Heart right ventricle (tissue), 16 donors: Measurements from ENCODE around the gene PROM2. TPM values are rescaled to one million over a fixed set of nuclear protein-coding genes. Genes with fewer than 3 reads are reported as not detected.

Experiments used
- ATAC-seq, 8 donors: fragments of 200-7000 bp; cut with Tn5 transposase; one replicate each; pipeline ENCODE4 v1.9.1; 2020; ENCODE audit warnings: mild to moderate bottlenecking in 8 of 8, moderate library complexity in 8 of 8, moderate number of reproducible peaks in 1 of 8
- DNase-seq, 2 donors: peaks; one replicate each; pipeline ENCODE4 v3.0.0-alpha.2; 2020
- H3K27ac ChIP-seq, 10 donors: fragments of 200-600 bp; sonication (generic) in 2 of 10; one replicate each; pipeline versions ENCODE4 v1.5.0 to v1.8.0; 2020 to 2022; ENCODE audit warnings: mild to moderate bottlenecking in 3 of 10
- H3K27me3 ChIP-seq, 7 donors: fragments of 200-600 bp; one replicate each; pipeline ENCODE4 v1.8.0; 2021 to 2022; ENCODE audit warnings: mild to moderate bottlenecking in 2 of 7
- H3K36me3 ChIP-seq, 9 donors: fragments of 200-600 bp; sonication (generic) in 1 of 9; one replicate each; pipeline versions ENCODE4 v1.5.0 to v1.8.0; 2020 to 2022; ENCODE audit warnings: mild to moderate bottlenecking in 2 of 9
- H3K4me1 ChIP-seq, 9 donors: fragments of 200-600 bp; sonication (generic) in 1 of 9; one replicate each; pipeline versions ENCODE4 v1.5.0 to v1.8.0; 2020 to 2022; ENCODE audit warnings: mild to moderate bottlenecking in 4 of 9
- H3K4me3 ChIP-seq, 10 donors: fragments of 200-600 bp; sonication (generic) in 2 of 10; one replicate each; pipeline versions ENCODE4 v1.5.0 to v1.8.0; 2020 to 2022; ENCODE audit warnings: mild to moderate bottlenecking in 7 of 10, moderate library complexity in 2 of 10
- H3K9me3 ChIP-seq, 11 donors: fragments of 200-600 bp in 10 of 11; sonication (generic) in 2 of 11; one replicate each; pipeline versions ENCODE4 v1.5.0 to v1.8.0; 2013 to 2022; ENCODE audit warnings: mild to moderate bottlenecking in 2 of 11, control low read depth in 1 of 11, moderate library complexity in 1 of 11
- WGBS, 2 donors: extraction: QIAGEN DNeasy Blood & Tissue Kit; methylation state at CpG; one replicate each; pipeline ENCODE4 v1.1.7; 2013; ENCODE audit warnings: inconsistent platforms in 1 of 2; 5-methylcytosine and 5-hydroxymethylcytosine counted together
- intact Hi-C, 10 donors: fragments of 100-400 bp; cut with DNase I; formaldehyde crosslinking; loops; one replicate each; pipeline versions ENCODE4 v1.11.1 to v1.14.2; 2022
- polyA plus RNA-seq, 2 donors: library from polyadenylated mRNA; stranded (reverse); fragments of 200-250 nt; gene quantifications; one replicate each; pipeline ENCODE4 v1.2.3, GENCODE V29; 2013
- total RNA-seq, 10 donors: library from RNA; stranded (reverse); fragmentation: NEBNext Ultra II Directional in 3 of 10; extraction: Animal tissue kit (Norgen Biotek cat#: 25700) in 3 of 10; gene quantifications; one replicate each; pipeline versions ENCODE4 v1.2.1 to v1.2.4, GENCODE V29; 2021 to 2023
- TF ChIP-seq, protein P1 (sequence below), 9 donors: fragments of 200-600 bp; sonication (generic) in 2 of 9; IDR thresholded peaks; one replicate each; pipeline versions ENCODE4 v1.5.0 to v1.8.0; 2021 to 2022; ENCODE audit warnings: antibody characterized with exemption in 9 of 9, mild to moderate bottlenecking in 5 of 9, moderate library complexity in 1 of 9
- donor health status: Arrhythmogenic right ventricular cardiomyopathy.
- donor health status: ischemic (EF 13 %, LVEDD 7.1; RV severe dilation, severe dysfunction).
- donor health status: healthy with polysubstance abuse.
- donor health status: DM: no; HTN: yes; CAD: no.
- donor health status: DM: no; HTN: no; CAD: no.
- donor health status: ischemic (EF 25% LVEDD 6.9; RV normal size, moderate dysfunction).
- donor health status: ischemic (EF 25% LVEDD 5.7; RV mildly dilated, moderate dysfunction).
- donor health status: healthy.
- donor health status: DM: yes; HTN: yes; CAD: no.
- donor health status: Ischemic cardiomyopathy.
- donor health status: ischemic (EF 35%, LVEDD 5.7; RV mildly dilated, moderate dysfunction).
- donor health status: nonischemic (EF 11% LVEDD 7.7; RV severe dilation, severe dysfunction).
- donor health status: DM: yes; HTN: yes; CAD: no.
- donor health status: PGD.
- donor health status: ischemic (EF 29% LVEDD 5.4; RV normal size, mild dysfunction).
- donor health status: nonischemic (EF 23%, LVEDD 6.1; RV moderate dilation, normal function).

Gene PROM2
- total and polyA plus RNA-seq, 12 donors, result 0.32 to 3.4 (median 0.94) TPM

- Histone ChIP-seq H3K9me3 (peaks cover 0 to 5% (median 0%) of the 10 kb centered on the region in 11 donors), H3K4me1 (no peaks in the 10 kb centered on the region), H3K27me3 (peaks cover 0 to 44% (median 23%) of the 10 kb centered on the region in 7 donors), H3K27ac (no peak within 1 kb of the TSS), H3K4me3 (peak within 1 kb of the TSS in 2 of 10 donors; percentile 11 to 27), H3K36me3 (no peaks in the 10 kb centered on the region)
- peak in 1 of 8 donors; percentile 17 for ATAC-seq
- TF ChIP-seq, protein P1, sequence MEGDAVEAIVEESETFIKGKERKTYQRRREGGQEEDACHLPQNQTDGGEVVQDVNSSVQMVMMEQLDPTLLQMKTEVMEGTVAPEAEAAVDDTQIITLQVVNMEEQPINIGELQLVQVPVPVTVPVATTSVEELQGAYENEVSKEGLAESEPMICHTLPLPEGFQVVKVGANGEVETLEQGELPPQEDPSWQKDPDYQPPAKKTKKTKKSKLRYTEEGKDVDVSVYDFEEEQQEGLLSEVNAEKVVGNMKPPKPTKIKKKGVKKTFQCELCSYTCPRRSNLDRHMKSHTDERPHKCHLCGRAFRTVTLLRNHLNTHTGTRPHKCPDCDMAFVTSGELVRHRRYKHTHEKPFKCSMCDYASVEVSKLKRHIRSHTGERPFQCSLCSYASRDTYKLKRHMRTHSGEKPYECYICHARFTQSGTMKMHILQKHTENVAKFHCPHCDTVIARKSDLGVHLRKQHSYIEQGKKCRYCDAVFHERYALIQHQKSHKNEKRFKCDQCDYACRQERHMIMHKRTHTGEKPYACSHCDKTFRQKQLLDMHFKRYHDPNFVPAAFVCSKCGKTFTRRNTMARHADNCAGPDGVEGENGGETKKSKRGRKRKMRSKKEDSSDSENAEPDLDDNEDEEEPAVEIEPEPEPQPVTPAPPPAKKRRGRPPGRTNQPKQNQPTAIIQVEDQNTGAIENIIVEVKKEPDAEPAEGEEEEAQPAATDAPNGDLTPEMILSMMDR (IDR thresholded peaks at IDR 0.05), result no peak
- DNase-seq, result no peak
- WGBS, 2 donors, result 3 to 4% methylated on average over 13 of the region's 13 CpGs
- intact Hi-C loops, result no loop called here
Observed at GRCh38 chr2:95296880-95297487, 22.7 kb downstream of the PROM2 start, which contains the start of gene KCNIP3. Gene KCNIP3 (plus strand): TSS chr2:95297347. CDS start chr2:95297439, 92 bp downstream.

GRCh38 chr2:95297639-95298395, 23.6 kb downstream of the PROM2 start:
- Histone ChIP-seq H3K4me1 (no peaks in the 10 kb centered on the region), H3K4me3 (peak overlapping the region in 2 of 10 donors; percentile 11 to 27), H3K9me3 (no peaks in the 10 kb centered on the region), H3K27me3 (peaks cover 0 to 53% (median 26%) of the 10 kb centered on the region in 7 donors), H3K36me3 (no peaks in the 10 kb centered on the region), H3K27ac (no peak overlapping the region)
- WGBS, 2 donors, result 47 to 48% methylated on average over 11 of the region's 11 CpGs
- TF ChIP-seq, protein P1 (IDR thresholded peaks at IDR 0.05), result no peak
- no peak for ATAC-seq
- DNase-seq, result no peak
- intact Hi-C loops, result no loop called here

GRCh38 chr2:95298486-95299111, 24.4 kb downstream of the PROM2 start:
- intact Hi-C loops, result no loop called here
- no peaks in the 10 kb centered on the region for H3K9me3 ChIP-seq
- 85% methylated on average over 9 of the region's 9 CpGs for WGBS, 2 donors
- ATAC-seq (no peak), DNase-seq (no peak)
- H3K36me3 ChIP-seq, result no peaks in the 10 kb centered on the region
- H3K4me1 ChIP-seq, result no peaks in the 10 kb centered on the region
- no peak overlapping the region for H3K4me3 ChIP-seq
- TF ChIP-seq, protein P1 (IDR thresholded peaks at IDR 0.05), result no peak
- H3K27ac ChIP-seq, result no peak overlapping the region
- H3K27me3 ChIP-seq, result peaks cover 0 to 61% (median 26%) of the 10 kb centered on the region in 7 donors

DNA sequence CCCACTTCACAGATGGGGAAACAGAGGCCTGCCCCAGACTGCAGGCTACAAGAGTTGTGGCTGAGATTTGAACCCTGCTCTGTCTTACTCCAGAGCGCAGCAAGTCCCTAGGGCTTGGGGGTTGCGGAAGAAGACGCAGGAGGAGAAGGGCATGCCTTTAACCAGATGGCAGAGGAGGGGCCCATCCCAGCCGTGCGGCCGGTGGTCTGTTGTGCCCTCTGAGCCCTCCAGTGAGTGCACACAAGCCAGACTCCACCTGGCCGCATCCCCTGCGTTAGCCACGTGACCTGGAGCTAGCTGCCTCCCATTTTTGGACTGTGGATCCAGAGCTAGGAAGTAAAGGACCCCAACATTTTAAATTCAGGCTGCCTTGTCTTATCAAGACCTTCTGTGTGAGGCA, 25.7 kb downstream of the PROM2 start:
- Histone ChIP-seq H3K4me1 (no peaks in the 10 kb centered on the region), H3K27me3 (peaks cover 0 to 61% (median 26%) of the 10 kb centered on the region in 7 donors), H3K27ac (no peak overlapping the region), H3K9me3 (no peaks in the 10 kb centered on the region), H3K4me3 (no peak overlapping the region), H3K36me3 (no peaks in the 10 kb centered on the region)
- ATAC-seq (no peak), DNase-seq (no peak)
- intact Hi-C loops, result no loop called here
- TF ChIP-seq, protein P1 (IDR thresholded peaks at IDR 0.05), result no peak
- 76 to 82% methylated on average over 9 of the region's 9 CpGs for WGBS, 2 donors
